HEK293 (cell line): ENCODE measurements around the gene SULT1A3.
A peak's percentile ranks its signal among the peaks of the same experiment; 100 is the strongest.

ENCODE experiments used
- CTCF ChIA-PET: fragments of 350-600 bp; formaldehyde crosslinking; extraction: SDS; loops from one replicate; lab custom pipeline; 2021; ENCODE audit warnings: antibody characterized with exemption; lab: Yijun Ruan, JAX
- POLR2A ChIA-PET: fragments of 300-600 bp; formaldehyde crosslinking; extraction: SDS; loops from one replicate; lab custom pipeline; 2020; ENCODE audit warnings: antibody characterized with exemption, inconsistent platforms; lab: Yijun Ruan, JAX
- H3K27ac ChIP-seq: fragments of 200-500 bp; sonication (Bioruptor generic); 2 replicates; pipeline ENCODE4 v1.5.1; 2014; ENCODE audit warnings: low read depth, low read length, control low read depth, inconsistent platforms; ENCODE audit errors: extremely low read depth
- H3K36me3 ChIP-seq, 2 experiments: fragments of 200-500 bp in 1 of 2; sonication (Bioruptor generic) in 1 of 2; 1 replicate in 1 of 2; 2 replicates in 1 of 2; pipeline ENCODE4 v1.5.1; 2014 to 2017; ENCODE audit warnings: inconsistent platforms in 2 of 2, low read length in 2 of 2; ENCODE audit not compliant: control insufficient read depth in 2 of 2, insufficient read depth in 1 of 2
- H3K4me1 ChIP-seq: fragments of 200-500 bp; sonication (Bioruptor generic); 2 replicates; pipeline ENCODE4 v1.5.1; 2014; ENCODE audit warnings: mild to moderate bottlenecking, low read length, inconsistent platforms; ENCODE audit not compliant: control insufficient read depth, insufficient read depth
- H3K4me3 ChIP-seq: 2 replicates; pipeline ENCODE4 v1.5.1; 2011; ENCODE audit warnings: low read depth, mild to moderate bottlenecking, control low read depth, low read length, moderate library complexity
- H3K9me3 ChIP-seq: fragments of 200-500 bp; sonication (Bioruptor generic); 2 replicates; pipeline ENCODE4 v1.5.1; 2014; ENCODE audit warnings: low read depth, low read length, inconsistent platforms; ENCODE audit not compliant: control insufficient read depth, insufficient read depth
- BCL11B ChIP-seq: fragments of 450-650 bp; formaldehyde crosslinking; IDR thresholded peaks from 2 replicates; pipeline ENCODE4 v1.5.1; 2016; ENCODE audit warnings: low read depth, missing biosample characterization, missing genetic modification characterization
- EGR2 ChIP-seq: fragments of 450-650 bp; formaldehyde crosslinking; IDR thresholded peaks from 2 replicates; pipeline ENCODE4 v1.5.1; 2016; ENCODE audit warnings: low read depth, missing biosample characterization, missing genetic modification characterization
- GLIS2 ChIP-seq: fragments of 450-650 bp; formaldehyde crosslinking; IDR thresholded peaks from 2 replicates; pipeline ENCODE4 v1.5.1; 2016; ENCODE audit warnings: missing biosample characterization, missing genetic modification characterization
- IKZF3 ChIP-seq: fragments of 450-650 bp; IDR thresholded peaks from 2 replicates; pipeline ENCODE4 v1.5.0; 2018; ENCODE audit warnings: missing biosample characterization, mild to moderate bottlenecking, missing genetic modification characterization, moderate library complexity
- OVOL3 ChIP-seq: fragments of 450-650 bp; formaldehyde crosslinking; IDR thresholded peaks from 2 replicates; pipeline ENCODE4 v1.5.1; 2016; ENCODE audit warnings: missing biosample characterization, missing genetic modification characterization
- WT1 ChIP-seq: fragments of 450-650 bp; formaldehyde crosslinking; IDR thresholded peaks from 2 replicates; pipeline ENCODE4 v1.5.1; 2016; ENCODE audit warnings: missing biosample characterization, missing genetic modification characterization
- ZBTB17 ChIP-seq: fragments of 450-650 bp; formaldehyde crosslinking; IDR thresholded peaks from 2 replicates; pipeline ENCODE4 v1.5.1; 2016; ENCODE audit warnings: missing biosample characterization, missing genetic modification characterization
- ZBTB20 ChIP-seq: fragments of 450-650 bp; formaldehyde crosslinking; IDR thresholded peaks from 2 replicates; pipeline ENCODE4 v1.5.1; 2016; ENCODE audit warnings: missing biosample characterization, missing genetic modification characterization
- ZBTB8A ChIP-seq: fragments of 450-650 bp; formaldehyde crosslinking; IDR thresholded peaks from 2 replicates; pipeline ENCODE4 v1.5.1; 2016; ENCODE audit warnings: missing biosample characterization, missing genetic modification characterization
- ZFHX2 ChIP-seq: fragments of 450-650 bp; formaldehyde crosslinking; conservative IDR thresholded peaks from 2 replicates; pipeline ENCODE4 v1.5.1; 2016; ENCODE audit warnings: missing biosample characterization, missing genetic modification characterization
- ZIC2 ChIP-seq: fragments of 450-650 bp; formaldehyde crosslinking; IDR thresholded peaks from 2 replicates; pipeline ENCODE4 v1.5.1; 2016; ENCODE audit warnings: missing biosample characterization, missing genetic modification characterization
- ZNF10 ChIP-seq: fragments of 450-650 bp; formaldehyde crosslinking; IDR thresholded peaks from 2 replicates; pipeline ENCODE4 v1.5.1; 2017; ENCODE audit warnings: missing biosample characterization, missing genetic modification characterization
- ZNF138 ChIP-seq: fragments of 450-650 bp; formaldehyde crosslinking; IDR thresholded peaks from 2 replicates; pipeline ENCODE4 v1.5.1; 2016; ENCODE audit warnings: missing biosample characterization, missing genetic modification characterization, borderline replicate concordance
- ZNF214 ChIP-seq: fragments of 450-650 bp; formaldehyde crosslinking; IDR thresholded peaks from 2 replicates; pipeline ENCODE4 v1.5.1; 2017; ENCODE audit warnings: missing biosample characterization, mild to moderate bottlenecking, missing genetic modification characterization, borderline replicate concordance
- ZNF221 ChIP-seq: fragments of 450-650 bp; formaldehyde crosslinking; IDR thresholded peaks from 2 replicates; pipeline ENCODE4 v1.5.1; 2017; ENCODE audit warnings: missing biosample characterization, missing genetic modification characterization, borderline replicate concordance
- ZNF600 ChIP-seq: fragments of 450-650 bp; formaldehyde crosslinking; IDR thresholded peaks from 2 replicates; pipeline ENCODE4 v1.5.1; 2016; ENCODE audit warnings: missing biosample characterization, missing genetic modification characterization
- TF ChIP-seq, protein P1 (sequence below): fragments of 450-650 bp; formaldehyde crosslinking; IDR thresholded peaks from 2 replicates; pipeline ENCODE4 v1.5.1; 2017; ENCODE audit warnings: missing biosample characterization, missing genetic modification characterization
- TF ChIP-seq, protein P2 (sequence below): fragments of 450-650 bp; formaldehyde crosslinking; IDR thresholded peaks from 2 replicates; pipeline ENCODE4 v1.5.1; 2016; ENCODE audit warnings: missing biosample characterization, missing genetic modification characterization
- TF ChIP-seq, protein P3 (sequence below): fragments of 450-650 bp; formaldehyde crosslinking; IDR thresholded peaks from 2 replicates; pipeline ENCODE4 v1.5.1; 2017; ENCODE audit warnings: missing biosample characterization, missing genetic modification characterization
- TF ChIP-seq, protein P4 (sequence below): fragments of 450-650 bp; formaldehyde crosslinking; IDR thresholded peaks from 2 replicates; pipeline ENCODE4 v1.5.1; 2016; ENCODE audit warnings: missing biosample characterization, missing genetic modification characterization
- TF ChIP-seq, protein P5 (sequence below): fragments of 450-650 bp; formaldehyde crosslinking; IDR thresholded peaks from 2 replicates; pipeline ENCODE4 v1.5.1; 2016; ENCODE audit warnings: missing biosample characterization, missing genetic modification characterization

SULT1A3 gene

DNA sequence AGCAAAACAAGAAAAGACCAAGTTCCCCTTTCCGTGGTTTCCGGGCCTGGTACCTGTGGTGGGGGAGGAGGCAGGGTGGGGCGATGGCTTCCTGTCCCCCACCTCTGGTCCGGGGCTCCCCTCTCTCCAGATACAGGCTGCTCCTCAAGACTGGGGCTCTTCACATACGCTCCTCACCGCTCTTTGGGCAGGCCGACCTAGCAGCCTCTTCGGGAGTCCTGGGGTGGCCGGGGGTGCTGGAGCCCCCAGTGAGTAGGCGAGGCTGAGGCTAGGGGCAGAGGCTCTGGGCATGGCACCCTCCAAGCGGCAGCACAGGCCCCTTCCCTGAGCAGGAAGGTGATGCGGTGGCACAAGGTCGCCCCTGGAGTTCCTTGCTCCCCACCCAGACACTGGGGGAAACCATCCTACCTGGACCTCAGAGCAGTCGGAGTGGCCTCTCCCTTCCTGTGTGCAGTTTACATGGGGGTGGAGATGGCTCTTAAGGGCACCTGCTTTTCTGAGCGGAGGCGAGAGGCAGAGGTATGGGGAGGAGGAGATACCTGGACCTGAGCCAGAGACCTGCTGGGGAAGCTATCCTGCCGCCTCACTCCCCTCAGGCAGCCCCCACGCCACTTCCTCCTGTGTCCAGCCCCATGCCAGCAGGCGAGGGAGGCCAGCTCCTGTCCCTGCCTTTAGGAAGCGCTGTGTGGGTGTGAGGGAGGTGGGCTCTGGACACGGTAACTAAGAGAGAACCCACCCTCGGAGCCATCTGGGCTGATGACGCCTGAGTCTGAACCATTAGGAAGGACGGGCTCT lies 14.8 kb upstream of the SULT1A3 start (continued):
- TF ChIP-seq, protein P1, sequence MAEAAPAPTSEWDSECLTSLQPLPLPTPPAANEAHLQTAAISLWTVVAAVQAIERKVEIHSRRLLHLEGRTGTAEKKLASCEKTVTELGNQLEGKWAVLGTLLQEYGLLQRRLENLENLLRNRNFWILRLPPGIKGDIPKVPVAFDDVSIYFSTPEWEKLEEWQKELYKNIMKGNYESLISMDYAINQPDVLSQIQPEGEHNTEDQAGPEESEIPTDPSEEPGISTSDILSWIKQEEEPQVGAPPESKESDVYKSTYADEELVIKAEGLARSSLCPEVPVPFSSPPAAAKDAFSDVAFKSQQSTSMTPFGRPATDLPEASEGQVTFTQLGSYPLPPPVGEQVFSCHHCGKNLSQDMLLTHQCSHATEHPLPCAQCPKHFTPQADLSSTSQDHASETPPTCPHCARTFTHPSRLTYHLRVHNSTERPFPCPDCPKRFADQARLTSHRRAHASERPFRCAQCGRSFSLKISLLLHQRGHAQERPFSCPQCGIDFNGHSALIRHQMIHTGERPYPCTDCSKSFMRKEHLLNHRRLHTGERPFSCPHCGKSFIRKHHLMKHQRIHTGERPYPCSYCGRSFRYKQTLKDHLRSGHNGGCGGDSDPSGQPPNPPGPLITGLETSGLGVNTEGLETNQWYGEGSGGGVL (tag by site-specific recombination), result 0 out of 2 replicates have a peak, but pooled peaks have one; percentile 32
- TF ChIP-seq WT1 (tag by site-specific recombination), result peak; percentile 61; the same call in 1 of the 2 replicates
- peak; percentile 87 for TF ChIP-seq ZIC2 (tag by site-specific recombination)
- no peak for TF ChIP-seq ZNF138
- no peak for TF ChIP-seq ZNF221 (tag by site-specific recombination)
- peak; percentile 43; the same call in 1 of the 2 replicates for TF ChIP-seq ZBTB20 (tag by site-specific recombination)
- TF ChIP-seq, protein P2, sequence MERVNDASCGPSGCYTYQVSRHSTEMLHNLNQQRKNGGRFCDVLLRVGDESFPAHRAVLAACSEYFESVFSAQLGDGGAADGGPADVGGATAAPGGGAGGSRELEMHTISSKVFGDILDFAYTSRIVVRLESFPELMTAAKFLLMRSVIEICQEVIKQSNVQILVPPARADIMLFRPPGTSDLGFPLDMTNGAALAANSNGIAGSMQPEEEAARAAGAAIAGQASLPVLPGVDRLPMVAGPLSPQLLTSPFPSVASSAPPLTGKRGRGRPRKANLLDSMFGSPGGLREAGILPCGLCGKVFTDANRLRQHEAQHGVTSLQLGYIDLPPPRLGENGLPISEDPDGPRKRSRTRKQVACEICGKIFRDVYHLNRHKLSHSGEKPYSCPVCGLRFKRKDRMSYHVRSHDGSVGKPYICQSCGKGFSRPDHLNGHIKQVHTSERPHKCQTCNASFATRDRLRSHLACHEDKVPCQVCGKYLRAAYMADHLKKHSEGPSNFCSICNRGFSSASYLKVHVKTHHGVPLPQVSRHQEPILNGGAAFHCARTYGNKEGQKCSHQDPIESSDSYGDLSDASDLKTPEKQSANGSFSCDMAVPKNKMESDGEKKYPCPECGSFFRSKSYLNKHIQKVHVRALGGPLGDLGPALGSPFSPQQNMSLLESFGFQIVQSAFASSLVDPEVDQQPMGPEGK (tag by site-specific recombination), result peak; percentile 64
- 0 out of 2 replicates have a peak, but pooled peaks have one; percentile 21 for TF ChIP-seq ZBTB8A (tag by site-specific recombination)
- TF ChIP-seq ZFHX2, result peak; percentile 92
- 0 out of 2 replicates have a peak, but pooled peaks have one; percentile 30 for TF ChIP-seq ZBTB17 (tag by site-specific recombination)
- peak; percentile 28; the same call in 1 of the 2 replicates for TF ChIP-seq IKZF3 (tag by site-specific recombination)
- TF ChIP-seq GLIS2 (tag by site-specific recombination), result peak; percentile 31

DNA sequence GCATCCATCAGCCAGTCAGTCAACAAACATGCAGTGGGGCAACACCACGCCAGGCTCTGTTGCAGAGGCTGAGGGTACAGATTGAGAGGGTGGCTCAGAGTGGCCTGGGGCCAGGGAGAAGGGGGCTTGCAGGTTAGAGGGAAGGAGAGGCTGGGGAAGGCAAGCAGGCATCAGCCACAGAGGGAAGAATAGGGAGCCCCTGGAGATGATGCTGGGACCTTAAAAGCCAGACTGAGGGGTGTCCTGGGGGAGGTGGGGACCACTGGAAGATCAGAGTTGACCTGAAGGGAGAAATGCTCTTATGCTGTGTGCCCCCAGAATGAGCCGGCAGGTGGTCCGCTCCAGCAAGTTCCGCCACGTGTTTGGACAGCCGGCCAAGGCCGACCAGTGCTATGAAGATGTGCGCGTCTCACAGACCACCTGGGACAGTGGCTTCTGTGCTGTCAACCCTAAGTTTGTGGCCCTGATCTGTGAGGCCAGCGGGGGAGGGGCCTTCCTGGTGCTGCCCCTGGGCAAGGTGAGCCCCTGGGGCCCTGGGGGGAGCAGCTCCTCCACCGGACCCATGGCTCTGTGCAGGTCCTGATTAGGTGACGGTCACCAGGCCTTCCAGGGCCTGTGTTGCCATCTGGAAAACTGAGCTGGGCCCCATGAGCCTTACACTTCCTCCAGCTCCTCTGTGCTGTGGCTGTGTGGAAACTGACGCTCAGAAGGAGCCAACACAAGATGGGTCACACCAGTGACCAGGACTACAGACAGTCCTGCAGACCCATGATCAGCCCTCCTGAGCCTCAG lies 14.0 kb upstream of the SULT1A3 start:
- ChIA-PET CTCF (interaction anchor here (1.0 to 1.7 kb wide), 2 partner anchors 93 to 225 kb away, joined by 4 read pairs; no protein-coding TSS in a partner anchor), POLR2A (interaction anchor here (1.0 kb wide), 1 partner anchor 222 kb away, joined by 3 read pairs; the partner anchor contains the start of gene ZNF771)
- TF ChIP-seq ZBTB8A (tag by site-specific recombination) (no peak), ZNF214 (tag by site-specific recombination) (no peak), ZNF10 (tag by site-specific recombination) (peak; percentile 84), OVOL3 (no peak), ZNF600 (tag by site-specific recombination) (peak; percentile 80), BCL11B (tag by site-specific recombination) (no peak), ZNF138 (no peak), EGR2 (0 out of 2 replicates have a peak, but pooled peaks have one; percentile 3)
- TF ChIP-seq, protein P3, sequence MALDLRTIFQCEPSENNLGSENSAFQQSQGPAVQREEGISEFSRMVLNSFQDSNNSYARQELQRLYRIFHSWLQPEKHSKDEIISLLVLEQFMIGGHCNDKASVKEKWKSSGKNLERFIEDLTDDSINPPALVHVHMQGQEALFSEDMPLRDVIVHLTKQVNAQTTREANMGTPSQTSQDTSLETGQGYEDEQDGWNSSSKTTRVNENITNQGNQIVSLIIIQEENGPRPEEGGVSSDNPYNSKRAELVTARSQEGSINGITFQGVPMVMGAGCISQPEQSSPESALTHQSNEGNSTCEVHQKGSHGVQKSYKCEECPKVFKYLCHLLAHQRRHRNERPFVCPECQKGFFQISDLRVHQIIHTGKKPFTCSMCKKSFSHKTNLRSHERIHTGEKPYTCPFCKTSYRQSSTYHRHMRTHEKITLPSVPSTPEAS (tag by site-specific recombination), result no peak
- TF ChIP-seq, protein P4, sequence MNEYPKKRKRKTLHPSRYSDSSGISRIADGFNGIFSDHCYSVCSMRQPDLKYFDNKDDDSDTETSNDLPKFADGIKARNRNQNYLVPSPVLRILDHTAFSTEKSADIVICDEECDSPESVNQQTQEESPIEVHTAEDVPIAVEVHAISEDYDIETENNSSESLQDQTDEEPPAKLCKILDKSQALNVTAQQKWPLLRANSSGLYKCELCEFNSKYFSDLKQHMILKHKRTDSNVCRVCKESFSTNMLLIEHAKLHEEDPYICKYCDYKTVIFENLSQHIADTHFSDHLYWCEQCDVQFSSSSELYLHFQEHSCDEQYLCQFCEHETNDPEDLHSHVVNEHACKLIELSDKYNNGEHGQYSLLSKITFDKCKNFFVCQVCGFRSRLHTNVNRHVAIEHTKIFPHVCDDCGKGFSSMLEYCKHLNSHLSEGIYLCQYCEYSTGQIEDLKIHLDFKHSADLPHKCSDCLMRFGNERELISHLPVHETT (tag by site-specific recombination), result 0 out of 2 replicates have a peak, but pooled peaks have one; percentile 4
- TF ChIP-seq, protein P5, sequence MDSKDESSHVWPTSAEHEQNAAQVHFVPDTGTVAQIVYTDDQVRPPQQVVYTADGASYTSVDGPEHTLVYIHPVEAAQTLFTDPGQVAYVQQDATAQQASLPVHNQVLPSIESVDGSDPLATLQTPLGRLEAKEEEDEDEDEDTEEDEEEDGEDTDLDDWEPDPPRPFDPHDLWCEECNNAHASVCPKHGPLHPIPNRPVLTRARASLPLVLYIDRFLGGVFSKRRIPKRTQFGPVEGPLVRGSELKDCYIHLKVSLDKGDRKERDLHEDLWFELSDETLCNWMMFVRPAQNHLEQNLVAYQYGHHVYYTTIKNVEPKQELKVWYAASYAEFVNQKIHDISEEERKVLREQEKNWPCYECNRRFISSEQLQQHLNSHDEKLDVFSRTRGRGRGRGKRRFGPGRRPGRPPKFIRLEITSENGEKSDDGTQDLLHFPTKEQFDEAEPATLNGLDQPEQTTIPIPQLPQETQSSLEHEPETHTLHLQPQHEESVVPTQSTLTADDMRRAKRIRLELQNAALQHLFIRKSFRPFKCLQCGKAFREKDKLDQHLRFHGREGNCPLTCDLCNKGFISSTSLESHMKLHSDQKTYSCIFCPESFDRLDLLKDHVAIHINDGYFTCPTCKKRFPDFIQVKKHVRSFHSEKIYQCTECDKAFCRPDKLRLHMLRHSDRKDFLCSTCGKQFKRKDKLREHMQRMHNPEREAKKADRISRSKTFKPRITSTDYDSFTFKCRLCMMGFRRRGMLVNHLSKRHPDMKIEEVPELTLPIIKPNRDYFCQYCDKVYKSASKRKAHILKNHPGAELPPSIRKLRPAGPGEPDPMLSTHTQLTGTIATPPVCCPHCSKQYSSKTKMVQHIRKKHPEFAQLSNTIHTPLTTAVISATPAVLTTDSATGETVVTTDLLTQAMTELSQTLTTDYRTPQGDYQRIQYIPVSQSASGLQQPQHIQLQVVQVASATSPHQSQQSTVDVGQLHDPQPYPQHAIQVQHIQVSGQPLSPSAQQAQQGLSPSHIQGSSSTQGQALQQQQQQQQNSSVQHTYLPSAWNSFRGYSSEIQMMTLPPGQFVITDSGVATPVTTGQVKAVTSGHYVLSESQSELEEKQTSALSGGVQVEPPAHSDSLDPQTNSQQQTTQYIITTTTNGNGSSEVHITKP (tag by site-specific recombination), result peak; percentile 51
- Histone ChIP-seq H3K9me3 (no peaks in the 10 kb centered on the region), H3K36me3 (peaks cover 0 to 15% of the 10 kb centered on the region in 2 experiments; a peak in 1 of 3 replicates), H3K4me3 (no peak overlapping the region), H3K27ac (no peak overlapping the region), H3K4me1 (peaks cover 3% of the 10 kb centered on the region; the same call in 1 of the 2 replicates)
